Kidney epithelial cell (primary cell): ENCODE results near the gene ZNF486. TPM values are rescaled to one million over a fixed set of nuclear protein-coding genes. Genes with fewer than 3 reads are reported as not detected.
"Not testable (repeated sequence)": the region's sequence is repeated elsewhere in the genome, so short reads cannot be mapped to it uniquely, and the experiment has no call there.

Experiments
- DNase-seq: peaks from one replicate; pipeline ENCODE4 v3.0.0-alpha.2; 2010; ENCODE audit warnings: low read depth
- H3K27me3 ChIP-seq: 2 replicates; pipeline ENCODE4 v1.6.0; 2011; ENCODE audit warnings: low read length; ENCODE audit not compliant: control insufficient read depth, insufficient read depth
- H3K36me3 ChIP-seq: 2 replicates; pipeline ENCODE4 v1.5.1; 2011; ENCODE audit warnings: low read length; ENCODE audit not compliant: control insufficient read depth, insufficient read depth
- H3K4me3 ChIP-seq: 2 replicates; pipeline ENCODE4 v1.5.1; 2011; ENCODE audit warnings: low read depth, mild to moderate bottlenecking, control low read depth, low read length
- total RNA-seq: library from RNA; depleted of rRNA; stranded (reverse); fragments of >200 nt; gene quantifications from 2 replicates; pipeline ENCODE4 v1.2.3, GENCODE V29; 2015
- TF ChIP-seq, protein P1 (sequence below): IDR thresholded peaks from 2 replicates; pipeline ENCODE4 v1.5.1; 2011; ENCODE audit warnings: mild to moderate bottlenecking, moderate library complexity, low read length, control low read depth, inconsistent platforms; ENCODE audit not compliant: insufficient read depth, poor library complexity, severe bottlenecking

ZNF486 gene
- total RNA-seq, 1 donor from 2014 or later = 24.6 TPM

DNA sequence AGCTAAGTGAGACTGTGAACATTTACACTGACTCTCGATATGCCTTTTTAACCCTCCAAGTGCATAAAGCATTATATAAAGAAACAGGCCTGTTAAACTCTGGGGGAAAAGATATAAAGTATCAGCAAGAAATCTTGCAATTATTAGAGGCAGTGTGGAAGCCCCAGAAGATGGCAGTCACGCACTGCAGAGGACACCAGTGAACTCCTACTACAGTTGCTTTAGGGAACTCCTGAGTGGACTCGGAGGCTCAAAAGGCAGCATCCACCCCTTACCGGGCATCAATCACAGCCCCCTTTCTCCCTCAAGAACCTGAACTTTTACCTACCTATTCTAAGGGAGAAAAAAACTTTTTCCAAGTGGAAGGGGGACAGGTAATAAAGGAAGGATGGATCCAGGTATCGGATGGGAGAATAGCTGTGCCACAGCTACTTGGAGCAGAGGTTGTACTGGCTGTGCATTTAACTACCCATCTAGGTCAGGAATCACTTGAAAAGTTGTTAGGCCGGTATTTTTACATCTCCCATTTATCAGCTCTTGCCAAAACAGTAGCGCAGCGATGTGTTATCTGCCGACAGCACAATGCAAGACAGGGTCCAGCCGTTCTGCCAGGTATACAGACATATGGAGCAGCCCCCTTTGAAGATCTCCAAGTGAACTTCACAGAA lies 80.1 kb downstream of the ZNF486 start:
- no peaks in the 10 kb centered on the region for H3K27me3 ChIP-seq
- no peaks in the 10 kb centered on the region for H3K36me3 ChIP-seq
- TF ChIP-seq, protein P1, sequence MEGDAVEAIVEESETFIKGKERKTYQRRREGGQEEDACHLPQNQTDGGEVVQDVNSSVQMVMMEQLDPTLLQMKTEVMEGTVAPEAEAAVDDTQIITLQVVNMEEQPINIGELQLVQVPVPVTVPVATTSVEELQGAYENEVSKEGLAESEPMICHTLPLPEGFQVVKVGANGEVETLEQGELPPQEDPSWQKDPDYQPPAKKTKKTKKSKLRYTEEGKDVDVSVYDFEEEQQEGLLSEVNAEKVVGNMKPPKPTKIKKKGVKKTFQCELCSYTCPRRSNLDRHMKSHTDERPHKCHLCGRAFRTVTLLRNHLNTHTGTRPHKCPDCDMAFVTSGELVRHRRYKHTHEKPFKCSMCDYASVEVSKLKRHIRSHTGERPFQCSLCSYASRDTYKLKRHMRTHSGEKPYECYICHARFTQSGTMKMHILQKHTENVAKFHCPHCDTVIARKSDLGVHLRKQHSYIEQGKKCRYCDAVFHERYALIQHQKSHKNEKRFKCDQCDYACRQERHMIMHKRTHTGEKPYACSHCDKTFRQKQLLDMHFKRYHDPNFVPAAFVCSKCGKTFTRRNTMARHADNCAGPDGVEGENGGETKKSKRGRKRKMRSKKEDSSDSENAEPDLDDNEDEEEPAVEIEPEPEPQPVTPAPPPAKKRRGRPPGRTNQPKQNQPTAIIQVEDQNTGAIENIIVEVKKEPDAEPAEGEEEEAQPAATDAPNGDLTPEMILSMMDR = no peak
- no peak for DNase-seq
- H3K4me3 ChIP-seq = no peak overlapping the region

DNA sequence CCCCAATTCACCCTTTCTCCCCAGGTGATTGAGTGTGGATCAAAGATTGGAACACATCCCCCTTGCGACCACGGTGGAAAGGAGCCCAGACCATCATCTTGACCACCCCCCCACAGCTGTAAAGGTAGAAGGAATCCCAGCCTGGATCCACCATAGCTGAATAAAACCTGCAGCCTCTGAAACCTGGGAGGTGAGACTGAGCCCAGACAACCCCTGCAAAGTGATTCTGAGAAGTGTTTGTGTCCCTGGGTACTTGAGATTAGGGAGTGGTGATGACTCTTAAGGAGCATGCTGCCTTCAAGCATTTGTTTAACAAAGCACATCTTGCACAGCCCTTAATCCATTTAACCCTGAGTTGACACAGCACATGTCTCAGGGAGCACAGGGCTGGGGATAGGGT lies 81.2 kb downstream of the ZNF486 start:
- not testable (repeated sequence) for H3K4me3 ChIP-seq, DNase-seq, H3K27me3 ChIP-seq, H3K36me3 ChIP-seq

Other genes with a start within 250 kb of the ZNF486 start
- gene ZNF682, start 127.7 kb upstream of the ZNF486 start, total RNA-seq = 1.8 and 3.3 TPM in 2 replicates
- gene ZNF90, start 89.2 kb upstream of the ZNF486 start, total RNA-seq = 5.1 TPM in 2 replicates